ENCODE measurements around the gene AFF3. TPM values are rescaled to one million over a fixed set of nuclear protein-coding genes. Genes with fewer than 3 reads are reported as not detected.

AFF3 gene
- total and polyA plus RNA-seq, 2 donors (not counting 3 experiments of a cell fraction or from before 2014, with no cell fraction given) = 0.06 to 0.07 TPM

- no peaks in the 10 kb centered on the region for H4K20me1 ChIP-seq (replicated peaks; ENCODE audit: control insufficient read depth, extremely low read depth, insufficient read depth, low read length)
- no peaks in the 10 kb centered on the region for H3K79me2 ChIP-seq (ENCODE audit: control insufficient read depth, insufficient read depth, low read length)
- intact Hi-C loops (cut with micrococcal nuclease) = no loop called here
- no peaks in the 10 kb centered on the region for H3K36me3 ChIP-seq (ENCODE audit: control insufficient read depth in 2 of 2, extremely low read depth in 1 of 2, insufficient read depth in 2 of 2, low read length in 2 of 2)
- H3K9me3 ChIP-seq (replicated peaks; ENCODE audit: control insufficient read depth, insufficient read depth, low read length) = no peaks in the 10 kb centered on the region
- dilution Hi-C loops (cut with MboI; ENCODE audit: extremely low pct_ligation_motif_present, low sequenced_read_pairs) = no loop called here
- no peak overlapping the region for H2AFZ ChIP-seq (ENCODE audit: low read depth, low read length)
- H3K27me3 ChIP-seq (ENCODE audit: control insufficient read depth in 2 of 2, insufficient read depth in 2 of 2, low read length in 2 of 2) = peaks cover 5 to 7% of the 10 kb centered on the region in 2 experiments
- no peak overlapping the region for H3K9ac ChIP-seq (replicated peaks; ENCODE audit: extremely low read depth, insufficient read depth, low read length)
- no peak overlapping the region for H3K4me2 ChIP-seq (ENCODE audit: insufficient read depth, low read length)
- H3K4me1 ChIP-seq (ENCODE audit: control insufficient read depth, extremely low read depth, insufficient read depth, low read length) = no peaks in the 10 kb centered on the region
- BruUV-seq (replicated peaks) = no TSS peak
- ChIA-PET CTCF (interaction anchor here (2.3 kb wide), 1 partner anchor 122 kb away, joined by 9 read pairs; no protein-coding TSS in a partner anchor), POLR2A (no interaction called here)
- DNase-seq (ENCODE audit: low read depth, low spot score) = no peak
- no peak overlapping the region for H3K27ac ChIP-seq (ENCODE audit: insufficient read depth, low read depth, low read length)
- no peak for FAIRE-seq
- H3K4me3 ChIP-seq (replicated peaks in 1 of 3; ENCODE audit: insufficient read depth in 1 of 3, low read depth in 1 of 3, low read length in 3 of 3) = no peak overlapping the region
- TF ChIP-seq CTCF (IDR thresholded peaks at IDR 0.05; ENCODE audit: extremely low read depth in 1 of 2, insufficient read depth in 1 of 2, low read depth in 1 of 2, low read length in 2 of 2) = no peak
- no peak for TF ChIP-seq FOS (IDR thresholded peaks at IDR 0.05; ENCODE audit: borderline replicate concordance, insufficient read depth, low read length)
- no peak for TF ChIP-seq MYC (IDR thresholded peaks at IDR 0.05; ENCODE audit: low read depth, low read length)
- TF ChIP-seq POLR2AphosphoS5 (IDR thresholded peaks at IDR 0.05; ENCODE audit: insufficient read depth, low read depth, low read length) = no peak
- TF ChIP-seq MAX (IDR thresholded peaks at IDR 0.05; ENCODE audit: insufficient read depth, insufficient read length) = no peak
- no peak for TF ChIP-seq GATA2 (IDR thresholded peaks at IDR 0.05; ENCODE audit: insufficient read depth, insufficient read length, low read depth, low read length)
- TF ChIP-seq POLR2A (IDR thresholded peaks at IDR 0.05; ENCODE audit: low read depth, low read length) = no peak
- TF ChIP-seq JUN (IDR thresholded peaks at IDR 0.05; ENCODE audit: borderline replicate concordance, insufficient read depth, insufficient read length, low read depth) = no peak
- no peak for TF ChIP-seq EZH2 (IDR thresholded peaks at IDR 0.05; ENCODE audit: borderline replicate concordance, low read depth, low read length, severe bottlenecking)
- no peaks in the 10 kb centered on the region for H3K9me1 ChIP-seq (replicated peaks; ENCODE audit: control insufficient read depth, extremely low read depth, insufficient read depth, low read length)
Measured at GRCh38 chr2:99940963-99941362, 201.4 kb downstream of the AFF3 start.
